Activated CD8-positive, alpha-beta memory T cell treated with anti-CD3 and anti-CD28 coated beads, Interleukin-2, amount 50 U/mL, for 1 hour (primary cell): ENCODE results near the gene NKAIN2.
"Not testable (repeated sequence)": the region's sequence is repeated elsewhere in the genome, so short reads cannot be mapped to it uniquely, and the experiment has no call there.

Source experiments
- DNase-seq: peaks from one replicate; pipeline ENCODE4 v3.0.0-alpha.2; 2020; ENCODE audit errors: extremely low read depth

The NKAIN2 gene

DNA sequence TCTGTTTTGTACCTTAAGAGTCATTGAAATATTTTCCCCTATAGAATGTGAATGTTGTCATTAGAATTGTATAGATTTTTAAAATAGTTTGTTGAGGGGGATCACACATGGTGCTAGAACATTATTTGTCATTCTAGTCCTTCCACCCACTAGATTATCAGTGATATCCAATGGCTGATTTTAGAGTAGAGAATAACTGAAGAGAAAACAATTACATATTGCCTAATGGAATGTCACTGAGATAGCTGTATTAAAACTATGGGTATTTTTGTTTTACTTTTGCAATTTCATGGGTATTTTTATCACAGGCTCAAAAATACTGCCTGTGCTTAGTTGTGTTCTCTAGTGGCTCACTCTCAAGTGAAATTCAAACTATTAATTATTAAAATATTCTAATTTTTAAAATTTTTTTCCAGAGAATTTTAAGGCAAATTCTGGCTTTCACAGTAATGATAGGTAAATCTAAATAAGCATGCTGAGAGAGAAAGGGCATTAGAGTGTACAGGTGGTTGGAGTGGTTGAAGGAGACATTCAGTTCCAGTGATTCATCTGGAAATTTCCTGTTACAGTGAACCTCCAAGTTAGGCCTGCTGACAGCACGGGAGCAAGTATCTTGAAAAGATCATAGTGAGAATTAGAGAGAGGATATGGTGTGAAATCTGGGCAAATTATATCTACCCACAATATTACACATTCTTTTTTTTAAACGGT, 399.6 kb downstream of the NKAIN2 start:
- DNase-seq = no peak

DNA sequence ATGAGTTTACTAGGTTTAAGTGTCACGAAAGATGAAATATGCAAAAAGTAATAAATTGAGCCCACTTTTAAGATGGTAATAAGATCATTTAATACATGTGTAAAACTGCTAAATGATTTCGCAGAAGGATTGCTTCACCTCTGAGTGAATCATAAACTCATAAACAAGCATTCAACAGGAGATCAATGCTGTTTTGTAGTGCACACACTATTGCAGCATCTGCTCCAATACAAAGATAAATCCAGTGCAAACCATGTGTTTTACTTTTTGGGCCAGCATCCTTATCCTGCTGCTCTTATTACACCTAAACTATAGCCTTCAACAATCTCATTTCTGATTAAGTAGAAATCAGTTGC, 400.1 kb downstream of the NKAIN2 start:
- DNase-seq = no peak

- DNase-seq = no peak
Observed at GRCh38 chr6:124205921-124206320, 402.3 kb downstream of the NKAIN2 start.

- no peak for DNase-seq
Observed at GRCh38 chr6:124223611-124224345, 420.1 kb downstream of the NKAIN2 start.

DNA sequence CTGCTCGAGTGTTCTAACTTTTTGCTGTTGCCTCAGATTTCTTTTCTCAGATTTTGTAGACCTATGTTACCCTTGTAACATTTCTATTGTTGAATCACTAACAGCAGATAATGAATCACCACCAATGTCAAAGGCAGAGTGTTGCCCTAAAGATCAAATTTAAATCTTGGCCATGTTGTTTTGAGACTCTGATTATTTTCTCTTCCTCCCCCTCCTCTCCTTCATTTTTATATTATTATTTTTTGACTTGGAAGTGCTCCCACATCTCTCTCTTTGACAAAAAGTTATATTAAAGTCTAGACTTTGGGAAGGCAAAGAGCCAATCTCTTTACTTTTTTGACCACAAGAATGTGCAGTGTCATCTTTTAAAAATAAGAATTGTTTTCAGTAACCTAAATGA, 422.7 kb downstream of the NKAIN2 start:
- no peak for DNase-seq

DNA sequence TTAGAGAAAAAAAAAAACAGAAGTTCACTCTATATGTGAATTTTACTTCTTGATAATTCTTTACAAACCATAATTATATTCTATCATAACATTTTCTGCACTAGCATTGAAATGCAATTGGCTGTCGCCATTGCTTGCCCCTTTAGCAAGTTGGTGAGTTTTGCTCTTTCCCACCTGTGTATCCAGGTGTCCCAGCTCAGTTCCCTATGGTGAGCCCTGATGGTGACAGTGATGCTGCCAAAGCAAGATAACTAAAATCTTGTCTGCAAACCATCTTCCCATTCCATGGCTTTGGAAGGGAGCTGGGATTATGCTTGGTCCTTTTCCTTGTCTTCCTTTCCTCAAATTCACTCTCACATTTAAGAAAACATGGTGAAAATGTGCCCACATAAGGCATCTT, 429.6 kb downstream of the NKAIN2 start:
- no peak for DNase-seq

DNA sequence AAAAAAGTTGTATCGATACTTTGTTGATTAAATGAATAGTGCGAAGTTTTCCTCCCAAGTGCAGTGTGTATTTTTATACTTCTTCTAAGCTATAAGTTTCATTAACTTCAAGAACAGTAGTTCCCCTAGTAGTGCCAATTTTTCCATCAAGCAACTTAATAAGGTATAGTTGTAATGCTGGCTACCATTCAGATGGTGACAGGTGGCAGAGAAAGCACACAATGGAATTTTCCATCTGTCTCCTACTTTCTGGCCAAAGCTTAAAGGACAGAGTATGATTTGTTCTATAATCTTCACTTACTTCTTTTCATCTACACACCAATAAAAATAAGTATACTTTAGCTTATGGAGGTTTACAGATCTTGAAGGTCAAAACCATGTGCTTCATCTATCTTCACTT, 431.1 kb downstream of the NKAIN2 start:
- no peak for DNase-seq

DNA sequence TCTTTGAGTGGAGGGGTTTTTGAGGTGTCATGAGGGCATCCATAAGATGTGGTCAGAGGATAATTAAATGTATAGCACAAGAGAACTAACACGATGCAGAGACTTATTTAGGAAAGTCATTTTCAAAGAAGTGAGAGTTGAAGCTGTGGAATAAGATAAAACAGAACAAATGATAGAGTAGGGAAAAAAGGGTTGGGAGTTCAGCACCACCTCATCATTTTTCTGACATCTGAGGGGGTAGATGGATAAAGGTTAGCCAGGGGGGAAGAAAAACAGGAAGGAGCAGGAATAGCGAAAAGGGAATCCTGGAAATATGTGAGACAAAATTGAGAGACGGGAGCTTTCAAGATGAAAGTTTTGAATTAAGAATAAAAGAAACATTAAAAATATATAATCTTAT, 434.2 kb downstream of the NKAIN2 start:
- DNase-seq = no peak

DNA sequence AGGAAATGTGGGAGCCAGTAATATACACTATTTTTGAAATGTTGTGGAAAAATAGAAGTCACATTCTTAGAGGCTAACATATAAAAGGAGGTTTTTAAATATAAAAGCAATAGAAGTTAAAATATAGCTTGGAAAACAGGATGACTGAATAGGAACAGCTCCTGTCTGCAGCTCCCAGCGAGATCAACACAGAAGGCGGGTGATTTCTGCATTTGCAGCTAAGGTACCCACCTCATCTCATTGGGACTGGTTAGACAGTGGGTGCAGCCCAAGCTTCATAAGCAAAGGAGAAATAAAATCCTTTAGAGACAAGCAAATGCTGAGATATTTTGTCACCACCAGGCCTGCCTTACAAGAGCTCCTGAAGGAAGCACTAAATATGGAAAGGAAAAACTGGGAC, 434.7 kb downstream of the NKAIN2 start:
- not testable (repeated sequence) for DNase-seq

GRCh38 chr6:124254941-124255685, 451.4 kb downstream of the NKAIN2 start:
- DNase-seq = no peak

GRCh38 chr6:124260337-124260736, 456.7 kb downstream of the NKAIN2 start:
- DNase-seq = no peak

GRCh38 chr6:124269733-124270132, 466.1 kb downstream of the NKAIN2 start:
- no peak for DNase-seq

DNA sequence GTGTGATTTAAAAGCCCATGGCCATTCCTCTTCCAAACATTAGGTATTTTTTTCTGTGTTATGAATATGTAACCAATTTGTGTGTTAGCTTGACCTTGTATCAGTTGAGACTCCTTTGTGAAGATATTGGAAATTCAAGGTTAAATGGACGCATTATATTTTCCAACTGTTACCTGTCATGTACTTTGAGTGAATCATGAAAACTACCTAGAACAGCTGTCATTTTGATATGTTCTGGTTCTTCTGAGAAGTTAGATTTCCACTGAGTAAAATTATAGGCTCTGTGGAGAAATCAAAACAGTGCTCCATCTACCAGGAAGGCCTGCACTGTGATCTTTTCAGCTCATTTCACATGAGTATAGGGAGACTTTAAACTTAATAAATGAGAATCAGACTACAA, 470.0 kb downstream of the NKAIN2 start:
- DNase-seq = no peak

DNA sequence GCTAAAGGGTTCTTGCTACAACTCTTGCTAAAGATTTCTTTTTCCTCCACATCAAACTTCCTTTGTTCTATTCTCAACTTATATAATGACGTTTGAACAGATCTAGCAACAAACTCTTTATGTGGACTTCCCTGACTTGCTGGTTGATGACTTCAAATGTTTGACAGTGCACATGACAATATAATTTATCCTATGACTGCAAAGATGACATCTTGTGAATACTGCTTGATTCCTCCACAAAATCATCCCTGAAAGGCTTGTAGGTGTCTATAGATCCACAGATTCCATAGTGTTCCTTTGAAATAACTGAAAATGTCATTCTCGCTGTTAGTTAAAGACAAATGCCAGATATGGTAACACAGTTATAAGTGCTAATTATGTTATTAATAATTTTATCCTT, 478.9 kb downstream of the NKAIN2 start:
- DNase-seq = no peak

DNA sequence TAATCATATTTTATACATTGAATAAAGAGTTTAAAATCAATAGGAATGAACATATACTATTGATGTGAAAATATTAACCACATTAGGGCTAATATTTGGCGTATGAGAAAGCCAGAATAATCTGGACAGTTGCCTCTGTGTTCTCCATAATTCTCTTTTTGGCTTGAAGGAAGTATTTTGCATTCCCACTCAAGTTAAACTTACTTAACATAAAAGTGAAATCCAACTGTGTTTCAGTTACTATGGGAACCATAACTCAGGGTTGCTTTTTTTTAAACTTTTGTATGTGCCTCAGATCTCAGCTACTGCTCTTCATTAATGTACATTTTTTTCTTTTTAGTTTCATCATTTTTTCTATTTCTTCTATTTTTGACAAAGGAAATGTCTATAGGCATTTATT, 479.8 kb downstream of the NKAIN2 start:
- DNase-seq = no peak

GRCh38 chr6:124285146-124285545, 481.5 kb downstream of the NKAIN2 start:
- DNase-seq = no peak

- no peak for DNase-seq
Observed at GRCh38 chr6:124294574-124295200, 491.0 kb downstream of the NKAIN2 start.

GRCh38 chr6:124297507-124297906, 493.8 kb downstream of the NKAIN2 start:
- DNase-seq = no peak

DNA sequence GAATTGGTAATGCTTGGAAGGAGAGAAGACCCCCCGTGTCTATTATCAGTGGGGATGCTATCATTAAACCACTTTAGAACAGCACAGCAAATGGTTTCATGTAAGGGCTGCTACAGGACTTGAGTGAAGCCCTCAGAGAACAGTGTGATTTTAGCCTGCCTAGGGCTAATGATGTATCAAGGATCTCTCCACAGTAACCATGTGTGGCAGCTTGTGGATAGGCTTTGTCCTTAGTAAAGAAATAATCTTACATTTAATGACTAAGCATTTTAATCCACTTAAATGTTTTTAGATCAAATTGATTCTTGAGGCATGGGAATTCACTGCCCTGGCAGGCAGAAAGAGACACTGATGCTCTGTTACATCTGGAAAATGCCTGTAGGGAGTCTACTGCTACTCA, 495.1 kb downstream of the NKAIN2 start:
- DNase-seq = no peak

- DNase-seq = not testable (repeated sequence)
Observed at GRCh38 chr6:124300907-124301306, 497.2 kb downstream of the NKAIN2 start.

DNA sequence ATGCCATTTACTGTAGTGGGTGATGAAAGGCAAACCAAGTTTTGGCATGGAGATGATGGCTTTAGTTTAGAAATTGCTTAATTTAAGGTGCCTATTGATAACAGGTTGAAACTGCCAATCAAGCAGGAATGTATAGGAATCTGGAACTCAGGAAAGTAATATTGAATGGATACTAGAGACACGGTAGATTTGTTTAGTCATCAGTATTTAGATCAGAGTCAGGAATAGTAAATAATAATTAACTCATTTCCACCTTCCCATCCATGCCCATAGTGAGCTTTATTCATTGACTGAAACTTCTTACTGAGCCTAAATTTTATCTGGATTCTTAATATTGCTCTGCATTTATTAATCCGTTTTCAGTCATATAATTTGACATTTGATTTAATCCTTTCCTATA, 500.3 kb downstream of the NKAIN2 start:
- DNase-seq = no peak

DNA sequence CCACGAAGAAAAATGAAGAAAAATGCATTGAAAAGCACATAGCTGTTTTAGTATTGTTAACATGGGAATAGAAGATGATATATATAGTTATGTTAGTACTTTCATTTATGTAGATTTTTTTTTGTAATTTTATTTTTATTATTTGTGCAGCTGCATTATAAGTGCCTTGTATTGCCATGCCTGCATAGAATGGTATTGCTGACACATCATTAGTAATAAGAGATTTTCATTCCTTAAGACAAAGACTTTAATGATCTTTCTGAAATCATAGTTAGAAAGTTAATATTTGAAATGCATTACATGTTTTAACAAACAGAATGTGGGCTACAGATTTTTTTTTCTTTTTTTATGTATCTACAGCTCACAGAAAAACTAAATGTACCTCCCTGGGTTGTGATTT, 506.5 kb downstream of the NKAIN2 start:
- DNase-seq = no peak
